K562 (cell line): ENCODE data around the gene SAP30L. TPM values are rescaled to one million over a fixed set of nuclear protein-coding genes. Genes with fewer than 3 reads are reported as not detected.

Experiments
- ATAC-seq: fragments of 200-7000 bp; cut with Tn5 transposase; 3 replicates; pipeline ENCODE4 v1.9.1; 2020; ENCODE audit warnings: moderate library complexity
- BruUV-seq: library from RNA; stranded (reverse); fragments of 400-500 nt; replicated peaks from 2 replicates; lab custom pipeline; 2021; lab: Mats Ljungman, UMichigan
- CTCF ChIA-PET: fragments of 300-600 bp; formaldehyde crosslinking; extraction: SDS; loops from one replicate; lab custom pipeline; 2021; ENCODE audit warnings: low intra/inter-chr PET ratio; lab: Yijun Ruan, JAX
- POLR2A ChIA-PET: fragments of 300-600, 350-650 bp; sonication (Branson Sonifier 250); formaldehyde crosslinking; extraction: SDS; loops from one replicate; lab custom pipeline; 2021; ENCODE audit warnings: antibody characterized with exemption, inconsistent platforms; lab: Yijun Ruan, JAX
- DNase-seq, 4 experiments: peaks; one replicate each; pipeline versions ENCODE4 v3.0.0 to v3.0.0-alpha.2; 2011 to 2018; ENCODE audit warnings: low spot score in 3 of 4, mixed read lengths in 3 of 4; ENCODE audit errors: extremely low read depth in 1 of 4
- FAIRE-seq: peaks from 2 replicates; lab custom pipeline; 2011; peaks lifted over from hg19 to GRCh38; lab: Jason Lieb, UNC
- H2AFZ ChIP-seq: 2 replicates; pipeline ENCODE4 v1.6.0; 2011; ENCODE audit warnings: low read depth, low read length, control low read depth, inconsistent platforms
- H3K27ac ChIP-seq: fragments of 200-600 bp; 3 replicates; pipeline ENCODE4 v1.8.0; 2011; ENCODE audit warnings: low read depth, mild to moderate bottlenecking, control low read depth, inconsistent platforms, low read length, moderate library complexity, mixed read lengths; ENCODE audit errors: extremely low read depth
- H3K27me3 ChIP-seq, 2 experiments: fragments of 300-600 bp in 1 of 2; 2 replicates in 1 of 2; 3 replicates in 1 of 2; pipeline versions ENCODE4 v1.6.0 to v1.8.0; 2011; ENCODE audit warnings: inconsistent platforms in 2 of 2, low read length in 2 of 2, mild to moderate bottlenecking in 1 of 2, mixed read lengths in 1 of 2, moderate library complexity in 1 of 2; ENCODE audit not compliant: control insufficient read depth in 2 of 2, insufficient read depth in 2 of 2
- H3K36me3 ChIP-seq: fragments of 300-600 bp; 3 replicates; pipeline ENCODE4 v1.8.0; 2011; ENCODE audit warnings: mild to moderate bottlenecking, low read length, inconsistent platforms; ENCODE audit not compliant: control insufficient read depth, insufficient read depth
- H3K4me1 ChIP-seq, 2 experiments: fragments of 200-600 bp in 1 of 2; replicated peaks in 1 of 2; 2 replicates in 1 of 2; 3 replicates in 1 of 2; pipeline versions ENCODE4 v1.5.1 to v1.8.0; 2011; ENCODE audit warnings: inconsistent platforms in 2 of 2, low read length in 2 of 2, mild to moderate bottlenecking in 1 of 2, mixed read lengths in 1 of 2, moderate library complexity in 1 of 2; ENCODE audit not compliant: control insufficient read depth in 2 of 2, insufficient read depth in 2 of 2
- H3K4me2 ChIP-seq: 2 replicates; pipeline ENCODE4 v1.6.1; 2011; ENCODE audit warnings: low read length, control low read depth, inconsistent platforms, mixed read lengths; ENCODE audit not compliant: insufficient read depth
- H3K4me3 ChIP-seq: fragments of 200-600 bp; sonication (generic), shearing (Covaris generic); 2 replicates; pipeline ENCODE4 v1.5.1; 2016; ENCODE audit warnings: control low read depth, inconsistent platforms
- H3K79me2 ChIP-seq: fragments of 200-600 bp; 3 replicates; pipeline ENCODE4 v1.8.0; 2011; ENCODE audit warnings: low read length, inconsistent platforms; ENCODE audit not compliant: control insufficient read depth, insufficient read depth
- H3K9ac ChIP-seq, 2 experiments: 2 replicates each; pipeline versions ENCODE4 v1.6.0 to v1.6.1; 2011; ENCODE audit warnings: low read depth in 2 of 2, low read length in 2 of 2, control low read depth in 1 of 2, inconsistent platforms in 1 of 2, mild to moderate bottlenecking in 1 of 2, mixed read lengths in 1 of 2; ENCODE audit not compliant: insufficient read depth in 1 of 2
- H3K9me1 ChIP-seq: one replicate; pipeline ENCODE4 v1.6.0; 2011; ENCODE audit warnings: inconsistent platforms, mild to moderate bottlenecking, low read length, moderate library complexity; ENCODE audit not compliant: control insufficient read depth, insufficient read depth
- H3K9me3 ChIP-seq: replicated peaks from 2 replicates; pipeline ENCODE4 v1.5.1; 2011; ENCODE audit warnings: low read depth, low read length, inconsistent platforms; ENCODE audit not compliant: control insufficient read depth, insufficient read depth
- H4K20me1 ChIP-seq: replicated peaks from 2 replicates; pipeline ENCODE4 v1.6.1; 2011; ENCODE audit warnings: low read length, inconsistent platforms, mixed read lengths; ENCODE audit not compliant: control insufficient read depth, insufficient read depth
- CTBP1 ChIP-seq: fragments of 450-650 bp; IDR thresholded peaks from 2 replicates; pipeline ENCODE4 v1.6.1; 2016; ENCODE audit warnings: borderline replicate concordance
- EGR1 ChIP-seq: fragments of 450-650 bp; conservative IDR thresholded peaks from 2 replicates; pipeline ENCODE4 v1.6.1; 2017; ENCODE audit warnings: mild to moderate bottlenecking
- FOXP4 ChIP-seq: sonication (generic); formaldehyde crosslinking; IDR thresholded peaks from 2 replicates; pipeline ENCODE4 v1.8.0; 2022; ENCODE audit warnings: mild to moderate bottlenecking, missing genetic modification reagents, borderline replicate concordance
- GABPB2 ChIP-seq: fragments of 250-450 bp; sonication (Bioruptor Pico); conservative IDR thresholded peaks from 2 replicates; pipeline ENCODE4 v1.5.1; 2021; ENCODE audit warnings: mild to moderate bottlenecking
- HDAC6 ChIP-seq: IDR thresholded peaks from 2 replicates; pipeline ENCODE4 v1.6.1; 2012; ENCODE audit warnings: low read depth, mild to moderate bottlenecking, control low read depth, inconsistent platforms, low read length, moderate library complexity
- HMG20A ChIP-seq: fragments of 450-650 bp; formaldehyde crosslinking; conservative IDR thresholded peaks from 2 replicates; pipeline ENCODE4 v1.4.0; 2020; ENCODE audit warnings: mild to moderate bottlenecking, mixed read lengths
- ID3 ChIP-seq, 2 experiments: fragments of 250-450 bp in 1 of 2; fragments of 450-650 bp in 1 of 2; sonication (Bioruptor Pico) in 1 of 2; IDR thresholded peaks; 2 replicates each; pipeline versions ENCODE4 v1.6.1 to v1.8.0; 2016 to 2021; ENCODE audit warnings: mild to moderate bottlenecking in 2 of 2, moderate library complexity in 2 of 2, missing compliant biosample characterization in 1 of 2, missing genetic modification characterization in 1 of 2
- POU5F1 ChIP-seq: fragments of 150-350 bp; IDR thresholded peaks from 2 replicates; pipeline ENCODE4 v1.6.1; 2014; ENCODE audit warnings: borderline replicate concordance, low read length, low read depth, mild to moderate bottlenecking; ENCODE audit not compliant: partially characterized antibody
- SMAD1 ChIP-seq: fragments of 150-350 bp; IDR thresholded peaks from 2 replicates; pipeline ENCODE4 v1.6.1; 2014; ENCODE audit warnings: low read length, low read depth; ENCODE audit not compliant: partially characterized antibody
- TARDBP ChIP-seq: fragments of 450-650 bp; IDR thresholded peaks from 2 replicates; pipeline ENCODE4 v1.6.1; 2016
- TCF3 ChIP-seq: sonication (generic); formaldehyde crosslinking; IDR thresholded peaks from 2 replicates; pipeline ENCODE4 v1.4.0; 2020; ENCODE audit warnings: mild to moderate bottlenecking, missing genetic modification reagents
- ZBTB43 ChIP-seq: sonication (generic); formaldehyde crosslinking; IDR thresholded peaks from 2 replicates; pipeline ENCODE4 v1.8.0; 2023; ENCODE audit warnings: mild to moderate bottlenecking, missing genetic modification reagents
- ZNF282 ChIP-seq: sonication (generic); formaldehyde crosslinking; IDR thresholded peaks from 2 replicates; pipeline ENCODE4 v1.8.1; 2023; ENCODE audit warnings: missing genetic modification reagents
- WGBS: fragments of 100-300 bp; shearing (Covaris generic); methylation state at CpG from one replicate; pipeline ENCODE4 v1.1.6; 2016; ENCODE audit warnings: low coverage, mixed read lengths; ENCODE audit not compliant: insufficient coverage; ENCODE audit errors: missing lambda C conversion rate; 5-methylcytosine and 5-hydroxymethylcytosine counted together
- in situ Hi-C: fragments of 300-500 bp; cut with MboI; formaldehyde crosslinking; loops from 4 replicates; pipeline ENCODE4 v1.15.0; 2018; ENCODE audit warnings: inconsistent platforms, mixed read lengths
- intact Hi-C: fragments of 100-400 bp; cut with micrococcal nuclease; formaldehyde crosslinking; loops from 2 replicates; pipeline ENCODE4 v1.14.2; 2022
- polyA plus RNA-seq, 8 experiments: library from polyadenylated mRNA; depleted of rRNA in 4 of 8; stranded (reverse) in 5 of 8; unstranded in 3 of 8; fragments of >200 nt; fragmentation: Nextera tagmentation in 2 of 8; fragmentation: Illumina TruSeq in 1 of 8; extraction: Ambion mirVana in 2 of 8; extraction: Trizol in 1 of 8; gene quantifications; 2 replicates each; pipeline versions ENCODE4 v1.2.1 to v1.2.3, GENCODE V29; 2011 to 2014; ENCODE audit warnings: inconsistent platforms in 1 of 8, missing spikeins in 1 of 8
- total RNA-seq, 7 experiments: library from RNA; depleted of rRNA in 6 of 7; stranded (reverse); fragments of >200 nt in 6 of 7; fragmentation: Illumina TruSeq in 2 of 7; extraction: Trizol in 2 of 7; gene quantifications; 2 replicates each; pipeline versions ENCODE4 v1.2.1 to v1.2.3, GENCODE V29; 2011 to 2021; ENCODE audit warnings: low replicate concordance in 1 of 7
- TF ChIP-seq, protein P1 (sequence below): fragments of 250-450 bp; sonication (Bioruptor Pico); IDR thresholded peaks from 2 replicates; pipeline ENCODE4 v1.5.0; 2021

The SAP30L gene
- total and polyA plus RNA-seq, 9 of the 15 experiments (the other 6 are each of a cell fraction or from before 2014, with no cell fraction given) = 5.1 to 33.6 (median 28.1) TPM

- TF ChIP-seq, protein P1, sequence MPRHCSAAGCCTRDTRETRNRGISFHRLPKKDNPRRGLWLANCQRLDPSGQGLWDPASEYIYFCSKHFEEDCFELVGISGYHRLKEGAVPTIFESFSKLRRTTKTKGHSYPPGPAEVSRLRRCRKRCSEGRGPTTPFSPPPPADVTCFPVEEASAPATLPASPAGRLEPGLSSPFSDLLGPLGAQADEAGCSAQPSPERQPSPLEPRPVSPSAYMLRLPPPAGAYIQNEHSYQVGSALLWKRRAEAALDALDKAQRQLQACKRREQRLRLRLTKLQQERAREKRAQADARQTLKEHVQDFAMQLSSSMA (CRISPR knock-in tag) = no peak
- TF ChIP-seq SMAD1 (no peak), EGR1 (no peak), ZNF282 (CRISPR knock-in tag) (no peak)
These were observed 19.4 kb downstream of the SAP30L start (continued) for GRCh38 chr5:154465169-154465568.

DNA sequence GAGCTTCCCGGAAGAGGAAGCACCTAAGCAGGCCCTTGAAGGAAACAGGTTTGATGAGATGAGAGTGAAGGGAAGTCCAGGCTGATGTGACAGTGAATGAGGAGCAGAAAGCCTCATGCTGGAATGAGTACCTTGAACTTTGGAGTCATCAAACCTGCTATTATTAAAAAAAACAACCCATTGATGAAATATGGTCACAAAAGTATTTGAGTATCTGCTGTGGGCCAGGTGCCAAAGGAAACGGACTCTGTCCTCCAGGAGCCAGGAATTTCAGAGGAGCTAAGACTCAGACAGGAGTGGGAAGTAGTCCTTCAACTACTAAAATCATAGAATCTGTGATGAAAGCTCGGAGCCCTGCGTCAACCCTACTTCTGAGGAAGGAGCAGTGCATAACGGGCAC lies 20.4 kb downstream of the SAP30L start:
- H3K9ac ChIP-seq = no peak overlapping the region
- no peak for FAIRE-seq
- H3K79me2 ChIP-seq = no peaks in the 10 kb centered on the region
- no peak overlapping the region for H3K27ac ChIP-seq
- intact Hi-C loops (loop anchor here (5.0 kb wide), 2 partner anchors 394 to 494 kb away; no protein-coding TSS in a partner anchor), in situ Hi-C loops (loop anchor here (5.0 kb wide), 1 partner anchor 141 kb away; no protein-coding TSS in a partner anchor)
- WGBS = 2% methylated on average over 5 of the region's 5 CpGs
- H3K9me3 ChIP-seq = no peaks in the 10 kb centered on the region; the same call in 1 of the 2 replicates
- no peak for ATAC-seq
- ChIA-PET POLR2A (interaction anchor here (0.6 to 1.0 kb wide), 3 partner anchors 9 to 1364 kb away, joined by 3 to 4 read pairs (median 4); no protein-coding TSS in a partner anchor), CTCF (no interaction called here)
- no peaks in the 10 kb centered on the region for H3K4me1 ChIP-seq
- H2AFZ ChIP-seq = no peak overlapping the region
- no peak overlapping the region for H3K4me2 ChIP-seq
- peaks cover 8 to 10% of the 10 kb centered on the region in 2 experiments for H3K27me3 ChIP-seq
- BruUV-seq = no TSS peak
- 0 out of 2 replicates have a peak, but pooled peaks cover 2% of the 10 kb centered on the region for H4K20me1 ChIP-seq
- no peak overlapping the region for H3K4me3 ChIP-seq
- no peaks in the 10 kb centered on the region for H3K9me1 ChIP-seq
- H3K36me3 ChIP-seq = no peaks in the 10 kb centered on the region
- no peak for DNase-seq
- no peak for TF ChIP-seq FOXP4
- TF ChIP-seq POU5F1 = no peak
- TF ChIP-seq GABPB2 (CRISPR knock-in tag) = no peak
- no peak for TF ChIP-seq CTBP1
- TF ChIP-seq TARDBP = no peak
- TF ChIP-seq ZBTB43 (CRISPR knock-in tag) = no peak
- no peak for TF ChIP-seq TCF3 (CRISPR knock-in tag)
- TF ChIP-seq ID3 (CRISPR knock-in tag; IDR thresholded peaks at IDR 0.05) = no peak
- no peak for TF ChIP-seq ID3 (tag; IDR thresholded peaks at IDR 0.05)
- TF ChIP-seq, protein P1 (CRISPR knock-in tag) = no peak
- TF ChIP-seq HDAC6 = no peak
- no peak for TF ChIP-seq HMG20A (CRISPR knock-in tag)
